Measurements from ENCODE around the gene NSD1.
"Not testable (repeated sequence)": the region's sequence is repeated elsewhere in the genome, so short reads cannot be mapped to it uniquely, and the experiment has no call there.

The NSD1 gene

DNA sequence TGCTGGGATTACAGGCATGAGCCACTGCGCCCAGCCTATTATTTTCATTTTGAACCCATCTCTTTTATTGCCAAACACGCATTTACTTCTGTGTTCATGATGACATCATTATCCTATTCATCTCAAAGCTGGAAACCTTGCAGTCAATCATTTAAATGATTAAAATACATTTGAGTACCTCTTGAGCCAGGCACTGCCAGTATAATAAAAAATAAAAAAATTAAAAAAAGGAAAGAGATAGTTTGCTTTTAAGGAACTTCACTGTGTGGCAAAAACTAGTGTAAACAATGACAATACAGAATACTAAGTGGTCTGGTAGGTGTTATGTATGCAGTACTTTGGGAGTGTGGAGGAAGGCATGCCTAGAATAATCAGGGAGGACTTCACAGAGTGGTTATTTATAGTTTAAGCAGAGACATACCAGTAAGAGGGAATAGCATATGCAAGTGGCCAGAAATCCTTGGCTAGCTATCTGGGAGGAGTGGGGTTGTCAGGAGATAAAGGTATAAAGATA is 8.6 kb downstream of the NSD1 start:
- no peaks in the 10 kb centered on the region for H3K27me3 ChIP-seq (ENCODE audit: insufficient read depth, poor library complexity, severe bottlenecking)
- H3K27ac ChIP-seq (replicated peaks), result no peak overlapping the region
- TF ChIP-seq SPI1 (IDR thresholded peaks at IDR 0.05; ENCODE audit: borderline replicate concordance, low read depth) (no peak), GABPA (IDR thresholded peaks at IDR 0.05; ENCODE audit: low read depth) (no peak), POLR2AphosphoS5 (IDR thresholded peaks at IDR 0.05; ENCODE audit: low read depth) (no peak)
- TF ChIP-seq, protein P1, sequence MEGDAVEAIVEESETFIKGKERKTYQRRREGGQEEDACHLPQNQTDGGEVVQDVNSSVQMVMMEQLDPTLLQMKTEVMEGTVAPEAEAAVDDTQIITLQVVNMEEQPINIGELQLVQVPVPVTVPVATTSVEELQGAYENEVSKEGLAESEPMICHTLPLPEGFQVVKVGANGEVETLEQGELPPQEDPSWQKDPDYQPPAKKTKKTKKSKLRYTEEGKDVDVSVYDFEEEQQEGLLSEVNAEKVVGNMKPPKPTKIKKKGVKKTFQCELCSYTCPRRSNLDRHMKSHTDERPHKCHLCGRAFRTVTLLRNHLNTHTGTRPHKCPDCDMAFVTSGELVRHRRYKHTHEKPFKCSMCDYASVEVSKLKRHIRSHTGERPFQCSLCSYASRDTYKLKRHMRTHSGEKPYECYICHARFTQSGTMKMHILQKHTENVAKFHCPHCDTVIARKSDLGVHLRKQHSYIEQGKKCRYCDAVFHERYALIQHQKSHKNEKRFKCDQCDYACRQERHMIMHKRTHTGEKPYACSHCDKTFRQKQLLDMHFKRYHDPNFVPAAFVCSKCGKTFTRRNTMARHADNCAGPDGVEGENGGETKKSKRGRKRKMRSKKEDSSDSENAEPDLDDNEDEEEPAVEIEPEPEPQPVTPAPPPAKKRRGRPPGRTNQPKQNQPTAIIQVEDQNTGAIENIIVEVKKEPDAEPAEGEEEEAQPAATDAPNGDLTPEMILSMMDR (IDR thresholded peaks at IDR 0.05; ENCODE audit: insufficient read depth, low read length), result no peak
- TF ChIP-seq, protein P2, sequence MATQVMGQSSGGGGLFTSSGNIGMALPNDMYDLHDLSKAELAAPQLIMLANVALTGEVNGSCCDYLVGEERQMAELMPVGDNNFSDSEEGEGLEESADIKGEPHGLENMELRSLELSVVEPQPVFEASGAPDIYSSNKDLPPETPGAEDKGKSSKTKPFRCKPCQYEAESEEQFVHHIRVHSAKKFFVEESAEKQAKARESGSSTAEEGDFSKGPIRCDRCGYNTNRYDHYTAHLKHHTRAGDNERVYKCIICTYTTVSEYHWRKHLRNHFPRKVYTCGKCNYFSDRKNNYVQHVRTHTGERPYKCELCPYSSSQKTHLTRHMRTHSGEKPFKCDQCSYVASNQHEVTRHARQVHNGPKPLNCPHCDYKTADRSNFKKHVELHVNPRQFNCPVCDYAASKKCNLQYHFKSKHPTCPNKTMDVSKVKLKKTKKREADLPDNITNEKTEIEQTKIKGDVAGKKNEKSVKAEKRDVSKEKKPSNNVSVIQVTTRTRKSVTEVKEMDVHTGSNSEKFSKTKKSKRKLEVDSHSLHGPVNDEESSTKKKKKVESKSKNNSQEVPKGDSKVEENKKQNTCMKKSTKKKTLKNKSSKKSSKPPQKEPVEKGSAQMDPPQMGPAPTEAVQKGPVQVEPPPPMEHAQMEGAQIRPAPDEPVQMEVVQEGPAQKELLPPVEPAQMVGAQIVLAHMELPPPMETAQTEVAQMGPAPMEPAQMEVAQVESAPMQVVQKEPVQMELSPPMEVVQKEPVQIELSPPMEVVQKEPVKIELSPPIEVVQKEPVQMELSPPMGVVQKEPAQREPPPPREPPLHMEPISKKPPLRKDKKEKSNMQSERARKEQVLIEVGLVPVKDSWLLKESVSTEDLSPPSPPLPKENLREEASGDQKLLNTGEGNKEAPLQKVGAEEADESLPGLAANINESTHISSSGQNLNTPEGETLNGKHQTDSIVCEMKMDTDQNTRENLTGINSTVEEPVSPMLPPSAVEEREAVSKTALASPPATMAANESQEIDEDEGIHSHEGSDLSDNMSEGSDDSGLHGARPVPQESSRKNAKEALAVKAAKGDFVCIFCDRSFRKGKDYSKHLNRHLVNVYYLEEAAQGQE (IDR thresholded peaks at IDR 0.05; ENCODE audit: insufficient replicate concordance, low read depth), result no peak
- no peak for DNase-seq (ENCODE audit: low read depth in 1 of 2, low spot score in 1 of 2)
- no peak overlapping the region for H3K4me3 ChIP-seq (replicated peaks; ENCODE audit: insufficient read depth, low read length)

DNA sequence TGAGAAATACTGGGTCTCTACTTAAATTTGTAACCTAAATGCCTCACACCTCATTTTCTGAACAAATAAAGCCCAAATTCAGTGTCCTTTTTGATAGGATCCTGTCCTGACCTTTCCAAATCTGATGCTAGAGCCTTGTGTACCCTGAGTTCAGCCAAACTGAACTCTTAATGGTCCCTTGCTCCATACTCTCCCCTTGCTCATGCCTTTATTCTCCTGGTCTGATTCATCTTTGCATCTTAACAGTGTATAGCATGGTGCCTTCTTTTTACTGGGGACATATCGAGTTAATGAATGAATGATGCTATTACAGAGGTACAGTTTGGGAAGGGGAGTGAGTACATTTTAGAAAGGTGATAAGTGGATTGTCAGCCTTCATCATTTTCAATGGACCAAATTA is 9.2 kb downstream of the NSD1 start:
- TF ChIP-seq, protein P1 (IDR thresholded peaks at IDR 0.05; ENCODE audit: insufficient read depth, low read length), result no peak
- no peak for TF ChIP-seq SPI1 (IDR thresholded peaks at IDR 0.05; ENCODE audit: borderline replicate concordance, low read depth)
- TF ChIP-seq, protein P2 (IDR thresholded peaks at IDR 0.05; ENCODE audit: insufficient replicate concordance, low read depth), result no peak
- no peak for TF ChIP-seq POLR2AphosphoS5 (IDR thresholded peaks at IDR 0.05; ENCODE audit: low read depth)
- TF ChIP-seq GABPA (IDR thresholded peaks at IDR 0.05; ENCODE audit: low read depth), result no peak
- H3K4me3 ChIP-seq (replicated peaks; ENCODE audit: insufficient read depth, low read length), result no peak overlapping the region
- no peaks in the 10 kb centered on the region for H3K27me3 ChIP-seq (ENCODE audit: insufficient read depth, poor library complexity, severe bottlenecking)
- no peak for DNase-seq (ENCODE audit: low read depth in 1 of 2, low spot score in 1 of 2)
- H3K27ac ChIP-seq (replicated peaks), result no peak overlapping the region

DNA sequence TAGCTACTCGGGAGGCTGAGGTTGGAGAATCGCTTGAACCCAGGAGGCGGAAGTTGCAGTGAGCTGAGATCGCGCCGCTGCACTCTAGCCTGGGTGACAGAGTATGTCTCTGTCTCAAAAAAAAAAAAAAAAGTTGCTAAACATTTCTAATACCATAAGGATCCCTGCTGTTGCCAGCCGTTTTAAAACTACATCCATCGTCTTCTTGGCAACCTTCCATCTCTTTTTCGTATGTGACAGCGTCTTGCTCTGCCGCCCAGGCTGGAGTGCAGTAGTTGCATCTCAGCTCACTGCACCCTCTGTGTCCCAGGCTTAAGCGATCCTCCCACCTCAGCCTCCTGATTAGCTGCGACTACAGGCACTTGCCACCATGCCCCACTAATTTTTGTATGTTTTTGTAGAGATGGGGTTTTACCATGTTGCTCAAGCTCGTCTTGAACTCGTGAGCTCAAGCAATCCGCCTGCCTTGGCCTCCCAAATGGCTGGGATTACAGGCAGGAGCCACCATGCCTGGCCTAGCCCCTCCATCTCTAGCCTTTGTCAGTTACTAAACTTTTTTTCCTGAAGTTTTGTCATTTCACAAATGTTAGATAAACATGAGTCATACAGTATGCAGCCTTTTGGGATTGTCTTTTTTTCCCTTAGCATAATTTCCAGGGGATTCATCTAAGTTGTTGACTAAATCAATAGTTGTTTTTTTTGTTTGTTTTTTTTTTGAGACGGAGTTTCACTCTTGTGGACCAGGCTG is 13.5 kb downstream of the NSD1 start:
- DNase-seq (ENCODE audit: low read depth in 1 of 2, low spot score in 1 of 2), result no peak
- H3K4me3 ChIP-seq (replicated peaks; ENCODE audit: insufficient read depth, low read length), result no peak overlapping the region
- H3K27ac ChIP-seq (replicated peaks), result no peak overlapping the region
- TF ChIP-seq, protein P1 (IDR thresholded peaks at IDR 0.05; ENCODE audit: insufficient read depth, low read length), result no peak
- TF ChIP-seq SPI1 (IDR thresholded peaks at IDR 0.05; ENCODE audit: borderline replicate concordance, low read depth) (no peak), POLR2AphosphoS5 (IDR thresholded peaks at IDR 0.05; ENCODE audit: low read depth) (no peak), GABPA (IDR thresholded peaks at IDR 0.05; ENCODE audit: low read depth) (no peak)
- TF ChIP-seq, protein P2 (IDR thresholded peaks at IDR 0.05; ENCODE audit: insufficient replicate concordance, low read depth), result no peak
- no peaks in the 10 kb centered on the region for H3K27me3 ChIP-seq (ENCODE audit: insufficient read depth, poor library complexity, severe bottlenecking)

DNA sequence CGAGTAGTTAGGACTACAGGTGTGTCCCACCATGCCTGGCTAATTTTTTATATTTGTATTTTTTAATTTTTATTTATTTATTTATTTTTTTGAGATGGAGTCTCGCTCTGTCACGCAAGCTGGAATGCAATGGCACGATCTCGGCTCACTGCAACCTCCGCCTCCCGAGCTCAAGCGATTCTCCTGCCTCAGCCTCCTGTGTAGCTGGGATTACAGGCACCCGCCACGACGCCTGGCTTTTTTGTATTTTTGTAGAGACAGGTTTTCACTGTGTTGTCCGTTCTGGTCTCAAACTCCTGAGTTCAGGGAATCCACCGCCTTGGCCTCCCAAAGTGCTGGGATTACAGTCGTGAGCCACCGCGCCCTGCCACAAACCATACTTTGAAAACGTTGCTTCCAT is 16.5 kb downstream of the NSD1 start:
- not testable (repeated sequence) for H3K4me3 ChIP-seq (replicated peaks; ENCODE audit: insufficient read depth, low read length); DNase-seq (ENCODE audit: low read depth in 1 of 2, low spot score in 1 of 2); H3K27ac ChIP-seq (replicated peaks); H3K27me3 ChIP-seq (ENCODE audit: insufficient read depth, poor library complexity, severe bottlenecking)
